ENCODE results near the gene HRAS.

Gene HRAS

GRCh38 chr11:565921-566509 is 30.6 kb upstream of the HRAS start:
- no peak overlapping the region for H3K4me3 ChIP-seq (ENCODE audit: control insufficient read depth, low read depth, low read length)
- no peak for DNase-seq (ENCODE audit: low read depth)
- TF ChIP-seq CTCF (IDR thresholded peaks at IDR 0.05; ENCODE audit: control insufficient read depth, insufficient read depth, low read depth, low read length, missing control alignments), result no peak

GRCh38 chr11:563812-564578 is 28.6 kb upstream of the HRAS start:
- DNase-seq (ENCODE audit: low read depth), result no peak
- TF ChIP-seq CTCF (IDR thresholded peaks at IDR 0.05; ENCODE audit: control insufficient read depth, insufficient read depth, low read depth, low read length, missing control alignments), result no peak
- no peak overlapping the region for H3K4me3 ChIP-seq (ENCODE audit: control insufficient read depth, low read depth, low read length)

GRCh38 chr11:563066-563811 is 27.9 kb upstream of the HRAS start:
- DNase-seq (ENCODE audit: low read depth), result no peak
- no peak overlapping the region for H3K4me3 ChIP-seq (ENCODE audit: control insufficient read depth, low read depth, low read length)
- TF ChIP-seq CTCF (IDR thresholded peaks at IDR 0.05; ENCODE audit: control insufficient read depth, insufficient read depth, low read depth, low read length, missing control alignments), result no peak

GRCh38 chr11:562046-562645 is 26.8 kb upstream of the HRAS start:
- no peak for DNase-seq (ENCODE audit: low read depth)
- no peak for TF ChIP-seq CTCF (IDR thresholded peaks at IDR 0.05; ENCODE audit: control insufficient read depth, insufficient read depth, low read depth, low read length, missing control alignments)
- no peak overlapping the region for H3K4me3 ChIP-seq (ENCODE audit: control insufficient read depth, low read depth, low read length)

- TF ChIP-seq CTCF (IDR thresholded peaks at IDR 0.05; ENCODE audit: control insufficient read depth, insufficient read depth, low read depth, low read length, missing control alignments), result no peak
- H3K4me3 ChIP-seq (ENCODE audit: control insufficient read depth, low read depth, low read length), result peak overlapping the region; percentile 47
- no peak for DNase-seq (ENCODE audit: low read depth)
Measured at GRCh38 chr11:561148-562003, 26.0 kb upstream of the HRAS start.

Data from AG09309 (cell line).